Measurements from ENCODE around the gene RGS17.
A peak's percentile ranks its signal among the peaks of the same experiment; 100 is the strongest.
"Not testable (repeated sequence)": the region's sequence is repeated elsewhere in the genome, so short reads cannot be mapped to it uniquely, and the experiment has no call there.

The RGS17 gene

GRCh38 chr6:153143200-153143599, 12.1 kb upstream of the RGS17 start:
- Mint-ChIP-seq H3K9me3 (no peaks in the 10 kb centered on the region), H3K27ac (no peak overlapping the region), H3K4me3 (no peak overlapping the region), H3K4me1 (ENCODE audit: low read depth) (no peaks in the 10 kb centered on the region), H3K36me3 (ENCODE audit: low read depth) (no peaks in the 10 kb centered on the region), H3K27me3 (peaks cover 2% of the 10 kb centered on the region)
- intact Hi-C loops (cut with micrococcal nuclease) = no loop called here

GRCh38 chr6:153140299-153140698, 9.2 kb upstream of the RGS17 start:
- H3K27me3 Mint-ChIP-seq = peaks cover 1% of the 10 kb centered on the region
- H3K27ac Mint-ChIP-seq = no peak overlapping the region
- no peaks in the 10 kb centered on the region for H3K9me3 Mint-ChIP-seq
- H3K4me3 Mint-ChIP-seq = no peak overlapping the region
- intact Hi-C loops (cut with micrococcal nuclease) = no loop called here
- H3K36me3 Mint-ChIP-seq (ENCODE audit: low read depth) = no peaks in the 10 kb centered on the region
- H3K4me1 Mint-ChIP-seq (ENCODE audit: low read depth) = no peaks in the 10 kb centered on the region

- Mint-ChIP-seq H3K4me3 (no peak overlapping the region), H3K4me1 (ENCODE audit: low read depth) (no peaks in the 10 kb centered on the region), H3K27ac (no peak overlapping the region), H3K36me3 (ENCODE audit: low read depth) (no peaks in the 10 kb centered on the region), H3K27me3 (peaks cover 7% of the 10 kb centered on the region), H3K9me3 (no peaks in the 10 kb centered on the region)
- intact Hi-C loops (cut with micrococcal nuclease) = no loop called here
Observed at GRCh38 chr6:153138930-153139329, 7.8 kb upstream of the RGS17 start.

GRCh38 chr6:153135681-153136080, 4.6 kb upstream of the RGS17 start:
- Mint-ChIP-seq H3K27me3 (peaks cover 27% of the 10 kb centered on the region), H3K4me1 (ENCODE audit: low read depth) (peaks cover 13% of the 10 kb centered on the region), H3K4me3 (no peak overlapping the region), H3K27ac (no peak overlapping the region), H3K36me3 (ENCODE audit: low read depth) (no peaks in the 10 kb centered on the region), H3K9me3 (no peaks in the 10 kb centered on the region)
- intact Hi-C loops (cut with micrococcal nuclease) = no loop called here

GRCh38 chr6:153133667-153134066, 2.6 kb upstream of the RGS17 start:
- Mint-ChIP-seq H3K27me3 (peaks cover 47% of the 10 kb centered on the region), H3K4me1 (ENCODE audit: low read depth) (peaks cover 26% of the 10 kb centered on the region)
- H3K4me3 Mint-ChIP-seq; H3K27ac Mint-ChIP-seq; H3K36me3 Mint-ChIP-seq (ENCODE audit: low read depth); intact Hi-C loops (cut with micrococcal nuclease); H3K9me3 Mint-ChIP-seq: not testable (repeated sequence)

- Mint-ChIP-seq H3K4me1 (ENCODE audit: low read depth) (peaks cover 26% of the 10 kb centered on the region), H3K27ac (no peak overlapping the region), H3K36me3 (ENCODE audit: low read depth) (no peaks in the 10 kb centered on the region), H3K9me3 (no peaks in the 10 kb centered on the region), H3K4me3 (peak overlapping the region; percentile 85), H3K27me3 (peaks cover 67% of the 10 kb centered on the region)
- intact Hi-C loops (cut with micrococcal nuclease) = no loop called here
Observed at GRCh38 chr6:153130515-153131036, 506 bp downstream of the RGS17 start.

- H3K27ac Mint-ChIP-seq = no peak overlapping the region
- peaks cover 67% of the 10 kb centered on the region for H3K27me3 Mint-ChIP-seq
- H3K36me3 Mint-ChIP-seq (ENCODE audit: low read depth) = no peaks in the 10 kb centered on the region
- intact Hi-C loops (cut with micrococcal nuclease) = no loop called here
- peak overlapping the region; percentile 85 for H3K4me3 Mint-ChIP-seq
- peaks cover 26% of the 10 kb centered on the region for H3K4me1 Mint-ChIP-seq (ENCODE audit: low read depth)
- no peaks in the 10 kb centered on the region for H3K9me3 Mint-ChIP-seq
Observed at GRCh38 chr6:153129873-153130514, 1.1 kb downstream of the RGS17 start.

GRCh38 chr6:153126218-153126617, 4.9 kb downstream of the RGS17 start:
- intact Hi-C loops (cut with micrococcal nuclease) = no loop called here
- Mint-ChIP-seq H3K36me3 (ENCODE audit: low read depth) (no peaks in the 10 kb centered on the region), H3K4me1 (ENCODE audit: low read depth) (peaks cover 23% of the 10 kb centered on the region), H3K27me3 (peaks cover 44% of the 10 kb centered on the region), H3K4me3 (no peak overlapping the region), H3K27ac (no peak overlapping the region), H3K9me3 (no peaks in the 10 kb centered on the region)

GRCh38 chr6:153125032-153125431, 6.0 kb downstream of the RGS17 start:
- H3K4me3 Mint-ChIP-seq = no peak overlapping the region
- H3K27ac Mint-ChIP-seq = no peak overlapping the region

GRCh38 chr6:153123801-153124200, 7.3 kb downstream of the RGS17 start:
- H3K9me3 Mint-ChIP-seq = no peaks in the 10 kb centered on the region
- H3K27me3 Mint-ChIP-seq = peaks cover 22% of the 10 kb centered on the region
- peaks cover 10% of the 10 kb centered on the region for H3K4me1 Mint-ChIP-seq (ENCODE audit: low read depth)
- H3K36me3 Mint-ChIP-seq (ENCODE audit: low read depth) = no peaks in the 10 kb centered on the region
- no peak overlapping the region for H3K27ac Mint-ChIP-seq
- no peak overlapping the region for H3K4me3 Mint-ChIP-seq
- intact Hi-C loops (cut with micrococcal nuclease) = no loop called here

More at GRCh38 chr6:153125032-153125431, 6.0 kb downstream of the RGS17 start:
- H3K4me1 Mint-ChIP-seq (ENCODE audit: low read depth) = peaks cover 12% of the 10 kb centered on the region
- H3K36me3 Mint-ChIP-seq (ENCODE audit: low read depth) = no peaks in the 10 kb centered on the region
- peaks cover 34% of the 10 kb centered on the region for H3K27me3 Mint-ChIP-seq
- intact Hi-C loops (cut with micrococcal nuclease) = no loop called here
- no peaks in the 10 kb centered on the region for H3K9me3 Mint-ChIP-seq

- no peaks in the 10 kb centered on the region for H3K9me3 Mint-ChIP-seq
- no peaks in the 10 kb centered on the region for H3K36me3 Mint-ChIP-seq (ENCODE audit: low read depth)
- peaks cover 23% of the 10 kb centered on the region for H3K4me1 Mint-ChIP-seq (ENCODE audit: low read depth)
- H3K27me3 Mint-ChIP-seq = peaks cover 4% of the 10 kb centered on the region
- no peak overlapping the region for H3K27ac Mint-ChIP-seq
- intact Hi-C loops (cut with micrococcal nuclease) = no loop called here
- no peak overlapping the region for H3K4me3 Mint-ChIP-seq
Observed at GRCh38 chr6:153121311-153121710, 9.8 kb downstream of the RGS17 start.

GRCh38 chr6:153117986-153118879, 12.8 kb downstream of the RGS17 start:
- no peaks in the 10 kb centered on the region for H3K36me3 Mint-ChIP-seq (ENCODE audit: low read depth)

GRCh38 chr6:153111082-153111481, 20.0 kb downstream of the RGS17 start:
- H3K4me1 Mint-ChIP-seq (ENCODE audit: low read depth); intact Hi-C loops (cut with micrococcal nuclease); H3K27me3 Mint-ChIP-seq; H3K4me3 Mint-ChIP-seq; H3K36me3 Mint-ChIP-seq (ENCODE audit: low read depth); H3K27ac Mint-ChIP-seq: not testable (repeated sequence)
- H3K9me3 Mint-ChIP-seq = peaks cover 20% of the 10 kb centered on the region

More at GRCh38 chr6:153117986-153118879, 12.8 kb downstream of the RGS17 start:
- no peaks in the 10 kb centered on the region for H3K27me3 Mint-ChIP-seq
- H3K4me3 Mint-ChIP-seq = no peak overlapping the region
- intact Hi-C loops (cut with micrococcal nuclease) = no loop called here
- peak overlapping the region; percentile 23 for H3K27ac Mint-ChIP-seq
- H3K4me1 Mint-ChIP-seq (ENCODE audit: low read depth) = peaks cover 23% of the 10 kb centered on the region
- H3K9me3 Mint-ChIP-seq = peaks cover 10% of the 10 kb centered on the region

- H3K9me3 Mint-ChIP-seq = peaks cover 20% of the 10 kb centered on the region
- intact Hi-C loops (cut with micrococcal nuclease); H3K4me3 Mint-ChIP-seq; H3K27ac Mint-ChIP-seq; H3K36me3 Mint-ChIP-seq (ENCODE audit: low read depth); H3K27me3 Mint-ChIP-seq; H3K4me1 Mint-ChIP-seq (ENCODE audit: low read depth): not testable (repeated sequence)
Observed at GRCh38 chr6:153110612-153111011, 20.5 kb downstream of the RGS17 start.

Data from dendritic cell treated with granulocyte-macrophage colony-stimulating factor and Interleukin-4, amounts not matched to agents 40 ng/mL and 50 ng/mL, for 4 days (primary cell).